Endometrial microvascular endothelial cells (primary cell): ENCODE data around the gene CAB39. TPM values are rescaled to one million over a fixed set of nuclear protein-coding genes. Genes with fewer than 3 reads are reported as not detected.

Source experiments
- in situ Hi-C: cut with HindIII; loops from 2 replicates; pipeline ENCODE4 v1.10.0; 2017; ENCODE audit warnings: low sequenced_read_pairs, low pct_unique_long_range_greater_than_20kb; ENCODE audit errors: inconsistent ontology term
- total RNA-seq: library from RNA; depleted of rRNA; stranded (reverse); fragments of >200 nt; gene quantifications from one replicate; pipeline ENCODE4 v1.2.3, GENCODE V29; 2015; ENCODE audit errors: inconsistent ontology term

Gene CAB39
- total RNA-seq, 1 donor from 2014 or later: 65.6 TPM

GRCh38 chr2:230864605-230865306, 152.1 kb downstream of the CAB39 start, which contains the start of gene ITM2C:
Gene ITM2C, plus strand, starts transcription at chr2:230864942. Its CDS starts 84 bp downstream, at chr2:230865026.
- in situ Hi-C loops: no loop called here

- in situ Hi-C loops: no loop called here
These were observed 152.7 kb downstream of the CAB39 start for GRCh38 chr2:230865307-230865765.

- in situ Hi-C loops: no loop called here
These were observed 153.4 kb downstream of the CAB39 start for GRCh38 chr2:230865766-230866755.

- in situ Hi-C loops: no loop called here
These were observed 154.3 kb downstream of the CAB39 start for GRCh38 chr2:230866756-230867523.

GRCh38 chr2:230868161-230868946, 155.7 kb downstream of the CAB39 start:
- in situ Hi-C loops: no loop called here

- in situ Hi-C loops: no loop called here
These were observed 156.6 kb downstream of the CAB39 start for GRCh38 chr2:230868947-230869913.

- in situ Hi-C loops: no loop called here
These were observed 157.4 kb downstream of the CAB39 start for GRCh38 chr2:230869914-230870543.

Other genes starting within 250 kb of the CAB39 start
- 1.5 TPM for gene ITM2C, start 152.1 kb downstream of the CAB39 start, total RNA-seq
- gene GPR55, start 212.4 kb downstream of the CAB39 start, total RNA-seq: not detected